ENCODE results near the gene TEKT1. TPM values are rescaled to one million over a fixed set of nuclear protein-coding genes. Genes with fewer than 3 reads are reported as not detected.

The TEKT1 gene
- total and polyA plus RNA-seq, 4 donors = 0.15 TPM; not detected in 3

- TF ChIP-seq REST (IDR thresholded peaks at IDR 0.05) = no peak
- TF ChIP-seq JUND (IDR thresholded peaks at IDR 0.05) = no peak
- TF ChIP-seq NR2F2 (IDR thresholded peaks at IDR 0.05) = no peak
- no peak for TF ChIP-seq RXRA (IDR thresholded peaks at IDR 0.05)
- TF ChIP-seq ATF3 (IDR thresholded peaks at IDR 0.05) = no peak
Observed at GRCh38 chr17:6811510-6811909, 20.0 kb downstream of the TEKT1 start (continued).

GRCh38 chr17:6800422-6801027 lies 31.0 kb downstream of the TEKT1 start:
- TF ChIP-seq JUND (IDR thresholded peaks at IDR 0.05) = no peak
- TF ChIP-seq, protein P1, sequence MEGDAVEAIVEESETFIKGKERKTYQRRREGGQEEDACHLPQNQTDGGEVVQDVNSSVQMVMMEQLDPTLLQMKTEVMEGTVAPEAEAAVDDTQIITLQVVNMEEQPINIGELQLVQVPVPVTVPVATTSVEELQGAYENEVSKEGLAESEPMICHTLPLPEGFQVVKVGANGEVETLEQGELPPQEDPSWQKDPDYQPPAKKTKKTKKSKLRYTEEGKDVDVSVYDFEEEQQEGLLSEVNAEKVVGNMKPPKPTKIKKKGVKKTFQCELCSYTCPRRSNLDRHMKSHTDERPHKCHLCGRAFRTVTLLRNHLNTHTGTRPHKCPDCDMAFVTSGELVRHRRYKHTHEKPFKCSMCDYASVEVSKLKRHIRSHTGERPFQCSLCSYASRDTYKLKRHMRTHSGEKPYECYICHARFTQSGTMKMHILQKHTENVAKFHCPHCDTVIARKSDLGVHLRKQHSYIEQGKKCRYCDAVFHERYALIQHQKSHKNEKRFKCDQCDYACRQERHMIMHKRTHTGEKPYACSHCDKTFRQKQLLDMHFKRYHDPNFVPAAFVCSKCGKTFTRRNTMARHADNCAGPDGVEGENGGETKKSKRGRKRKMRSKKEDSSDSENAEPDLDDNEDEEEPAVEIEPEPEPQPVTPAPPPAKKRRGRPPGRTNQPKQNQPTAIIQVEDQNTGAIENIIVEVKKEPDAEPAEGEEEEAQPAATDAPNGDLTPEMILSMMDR (IDR thresholded peaks at IDR 0.05; ENCODE audit: low read depth, low read length, missing input control) = peak; percentile 19
- DNase-seq (ENCODE audit: low spot score) = no peak
- Histone ChIP-seq H3K4me3 (ENCODE audit: low read depth in 1 of 3, low read length in 3 of 3) (no peak overlapping the region), H3K27ac (ENCODE audit: low read depth in 1 of 2, low read length in 2 of 2) (no peak overlapping the region), H3K27me3 (ENCODE audit: control insufficient read depth in 4 of 4, insufficient read depth in 4 of 4, low read length in 3 of 4) (no peaks in the 10 kb centered on the region), H3K9me3 (ENCODE audit: control insufficient read depth in 4 of 4, low read length in 3 of 4) (no peaks in the 10 kb centered on the region), H3K4me1 (ENCODE audit: control insufficient read depth in 4 of 4, insufficient read depth in 4 of 4, low read length in 3 of 4) (peaks cover 4 to 34% (median 27%) of the 10 kb centered on the region in 4 donors), H3K9ac (ENCODE audit: low read depth in 1 of 2, low read length in 2 of 2) (no peak overlapping the region), H3K36me3 (ENCODE audit: control insufficient read depth in 4 of 4, insufficient read depth in 3 of 4, low read depth in 1 of 4, low read length in 3 of 4) (no peaks in the 10 kb centered on the region)
- 94% methylated on average over 13 of the region's 13 CpGs for WGBS

- Histone ChIP-seq H3K9ac (ENCODE audit: low read depth in 1 of 2, low read length in 2 of 2) (no peak overlapping the region), H3K27me3 (ENCODE audit: control insufficient read depth in 4 of 4, insufficient read depth in 4 of 4, low read length in 3 of 4) (no peaks in the 10 kb centered on the region), H3K4me3 (ENCODE audit: low read depth in 1 of 3, low read length in 3 of 3) (no peak overlapping the region), H3K4me1 (ENCODE audit: control insufficient read depth in 4 of 4, insufficient read depth in 4 of 4, low read length in 3 of 4) (peaks cover 4 to 34% (median 27%) of the 10 kb centered on the region in 4 donors), H3K36me3 (ENCODE audit: control insufficient read depth in 4 of 4, insufficient read depth in 3 of 4, low read depth in 1 of 4, low read length in 3 of 4) (no peaks in the 10 kb centered on the region), H3K9me3 (ENCODE audit: control insufficient read depth in 4 of 4, low read length in 3 of 4) (no peaks in the 10 kb centered on the region), H3K27ac (ENCODE audit: low read depth in 1 of 2, low read length in 2 of 2) (no peak overlapping the region)
- WGBS = 78% methylated on average over 6 of the region's 6 CpGs
- no peak for DNase-seq (ENCODE audit: low spot score)
- TF ChIP-seq ATF3 (IDR thresholded peaks at IDR 0.05) (no peak), REST (IDR thresholded peaks at IDR 0.05) (no peak), HNF4G (IDR thresholded peaks at IDR 0.05) (no peak), YY1 (IDR thresholded peaks at IDR 0.05) (no peak), RXRA (IDR thresholded peaks at IDR 0.05) (no peak), FOXA1 (IDR thresholded peaks at IDR 0.05) (no peak)
- TF ChIP-seq, protein P2, sequence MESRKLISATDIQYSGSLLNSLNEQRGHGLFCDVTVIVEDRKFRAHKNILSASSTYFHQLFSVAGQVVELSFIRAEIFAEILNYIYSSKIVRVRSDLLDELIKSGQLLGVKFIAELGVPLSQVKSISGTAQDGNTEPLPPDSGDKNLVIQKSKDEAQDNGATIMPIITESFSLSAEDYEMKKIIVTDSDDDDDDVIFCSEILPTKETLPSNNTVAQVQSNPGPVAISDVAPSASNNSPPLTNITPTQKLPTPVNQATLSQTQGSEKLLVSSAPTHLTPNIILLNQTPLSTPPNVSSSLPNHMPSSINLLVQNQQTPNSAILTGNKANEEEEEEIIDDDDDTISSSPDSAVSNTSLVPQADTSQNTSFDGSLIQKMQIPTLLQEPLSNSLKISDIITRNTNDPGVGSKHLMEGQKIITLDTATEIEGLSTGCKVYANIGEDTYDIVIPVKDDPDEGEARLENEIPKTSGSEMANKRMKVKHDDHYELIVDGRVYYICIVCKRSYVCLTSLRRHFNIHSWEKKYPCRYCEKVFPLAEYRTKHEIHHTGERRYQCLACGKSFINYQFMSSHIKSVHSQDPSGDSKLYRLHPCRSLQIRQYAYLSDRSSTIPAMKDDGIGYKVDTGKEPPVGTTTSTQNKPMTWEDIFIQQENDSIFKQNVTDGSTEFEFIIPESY (IDR thresholded peaks at IDR 0.05) = no peak
- TF ChIP-seq, protein P3, sequence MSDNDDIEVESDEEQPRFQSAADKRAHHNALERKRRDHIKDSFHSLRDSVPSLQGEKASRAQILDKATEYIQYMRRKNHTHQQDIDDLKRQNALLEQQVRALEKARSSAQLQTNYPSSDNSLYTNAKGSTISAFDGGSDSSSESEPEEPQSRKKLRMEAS (IDR thresholded peaks at IDR 0.05) = no peak
Observed at GRCh38 chr17:6799738-6800137, 31.8 kb downstream of the TEKT1 start.

Measured in liver (tissue), 9 donors.